HG02938 (cell line): ENCODE results near the gene RPS3.
"Not testable (repeated sequence)": the region's sequence is repeated elsewhere in the genome, so short reads cannot be mapped to it uniquely, and the experiment has no call there.

Source experiments
- ATAC-seq: cut with Tn5 transposase; IDR thresholded peaks from one replicate; pipeline ENCODE4 v1.9.1; 2021; ENCODE audit warnings: mild to moderate bottlenecking, moderate library complexity; ENCODE audit not compliant: unreplicated experiment

The RPS3 gene

GRCh38 chr11:75409971-75410370, 10.7 kb downstream of the RPS3 start:
- not testable (repeated sequence) for ATAC-seq

DNA sequence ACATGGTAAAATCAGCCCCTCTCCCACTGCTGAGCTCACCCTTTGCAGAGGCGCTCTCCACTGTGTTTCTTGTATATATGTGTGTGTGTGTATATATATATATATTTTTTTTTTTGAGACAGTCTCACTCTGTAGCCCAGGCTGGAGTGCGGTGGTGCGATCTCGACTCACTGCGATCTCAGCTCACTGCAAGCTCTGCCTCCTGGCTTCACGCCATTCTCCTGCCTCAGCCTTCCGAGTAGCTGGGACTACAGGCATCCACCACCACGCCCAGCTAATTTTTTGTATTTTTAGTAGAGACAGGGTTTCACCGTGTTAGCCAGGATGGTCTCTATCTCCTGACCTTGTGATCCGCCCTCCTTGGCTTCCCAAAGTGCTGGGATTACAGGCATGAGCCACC, 13.8 kb downstream of the RPS3 start:
- not testable (repeated sequence) for ATAC-seq

DNA sequence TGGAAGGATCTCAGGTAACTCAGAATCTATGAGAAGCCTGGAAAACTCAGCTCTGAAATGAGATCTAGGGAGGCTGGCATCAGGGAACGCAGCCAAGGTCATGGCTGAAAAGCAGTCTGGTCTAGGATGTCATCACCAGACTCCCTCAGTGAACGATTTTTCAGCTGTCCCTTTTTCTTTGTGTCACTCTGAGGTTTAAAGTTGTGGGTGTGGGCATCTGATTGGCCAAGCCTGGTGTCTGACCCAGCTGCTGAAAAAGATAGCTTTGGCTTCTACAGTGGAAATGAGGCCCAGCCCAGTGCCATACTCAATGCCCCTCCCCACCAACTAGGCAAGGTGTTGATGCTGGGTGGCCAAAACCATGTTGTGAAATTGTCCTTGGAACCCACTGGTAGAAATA, 14.5 kb downstream of the RPS3 start:
- ATAC-seq = no peak

- no peak for ATAC-seq
Measured at GRCh38 chr11:75420224-75421034, 21.1 kb downstream of the RPS3 start.

DNA sequence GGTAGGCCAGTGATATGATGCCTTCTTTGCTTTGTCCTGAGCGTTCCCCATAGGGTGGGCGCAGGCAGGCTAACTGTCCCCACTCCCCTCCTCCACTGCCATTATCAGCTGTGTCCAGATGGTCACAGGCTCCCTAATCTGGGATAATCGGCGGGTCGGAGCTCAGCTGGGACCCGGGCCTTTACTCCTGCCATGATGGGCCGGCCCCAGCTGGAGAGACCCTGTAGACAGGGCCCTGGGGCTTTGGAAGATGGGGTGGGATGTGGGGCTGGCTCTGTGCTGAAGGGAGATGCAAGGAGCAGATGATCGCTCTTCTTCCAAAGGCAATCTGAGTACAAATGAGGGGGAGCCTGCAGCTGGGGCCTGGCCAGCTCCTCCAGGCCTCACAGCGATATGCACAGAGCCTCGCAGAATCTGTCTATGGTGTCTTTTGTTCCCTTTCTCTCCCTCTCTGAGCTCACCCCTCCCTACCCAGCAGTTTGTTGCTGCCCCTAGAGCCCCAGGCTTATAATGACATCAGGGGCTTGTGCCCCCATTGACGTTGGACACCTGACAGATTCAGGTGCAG, 21.8 kb downstream of the RPS3 start:
- ATAC-seq = no peak

DNA sequence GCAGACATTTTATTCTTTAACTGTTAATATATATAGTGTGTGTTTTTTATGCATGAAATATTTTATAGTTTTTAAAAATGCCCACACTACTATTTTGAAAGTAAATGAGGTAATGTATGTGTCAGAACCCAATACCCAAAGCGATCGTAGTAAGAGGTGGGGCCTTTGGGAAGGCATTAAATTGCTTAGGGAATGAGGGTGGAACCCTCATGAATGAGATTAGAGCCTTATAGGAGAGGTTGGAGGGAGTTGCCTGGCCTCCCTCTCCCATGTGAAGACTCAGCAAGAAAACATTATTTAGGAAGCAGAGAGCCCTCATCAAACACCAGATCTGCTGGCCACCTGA, 22.6 kb downstream of the RPS3 start:
- no peak for ATAC-seq

DNA sequence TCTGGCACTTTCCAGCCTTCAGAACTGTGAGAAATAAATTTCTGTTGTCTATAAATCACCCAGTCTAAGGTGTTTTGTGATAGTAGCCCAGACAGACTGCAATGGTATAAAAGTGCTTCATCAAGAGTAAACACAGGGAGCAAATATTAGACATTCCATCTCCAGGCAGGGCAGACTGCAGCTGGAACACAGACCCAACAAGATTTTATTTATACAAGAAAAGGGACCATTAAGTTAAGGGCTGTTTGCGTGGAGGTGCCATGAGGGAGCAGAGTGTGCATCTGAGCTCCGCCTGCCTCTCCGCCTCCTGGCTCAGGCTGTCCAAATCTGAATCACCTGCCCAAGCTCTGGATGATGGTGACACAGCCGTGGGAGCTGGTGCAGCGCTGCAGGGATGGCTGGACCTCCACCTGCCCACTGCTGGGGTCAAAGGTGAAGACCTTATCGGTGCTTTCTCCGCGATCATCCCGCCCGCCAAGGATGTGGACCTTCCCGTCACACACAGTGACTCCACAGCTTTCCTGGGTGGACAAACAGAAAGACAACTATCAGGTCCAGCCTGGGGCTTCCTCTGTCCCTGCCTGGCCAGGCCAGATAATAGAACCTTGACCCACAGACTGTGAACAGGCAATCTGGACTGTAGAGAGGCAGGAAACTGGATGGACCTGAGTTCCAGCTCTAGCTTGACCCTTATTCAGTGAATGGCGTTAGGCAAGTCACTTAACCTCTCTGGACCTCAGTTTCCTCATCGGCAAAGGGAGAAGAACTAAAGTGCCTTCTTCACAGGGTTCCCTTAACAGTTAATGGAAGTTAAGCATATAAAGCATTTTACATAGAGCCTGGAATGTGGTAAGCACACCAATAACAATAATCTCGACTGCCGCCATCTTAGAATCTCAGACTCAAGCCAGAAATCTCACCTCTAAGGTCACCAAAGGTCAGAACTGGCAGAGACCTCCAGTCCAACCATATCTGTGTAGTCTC, 23.2 kb downstream of the RPS3 start:
- ATAC-seq = no peak

GRCh38 chr11:75423721-75424120, 24.4 kb downstream of the RPS3 start:
- ATAC-seq = no peak

DNA sequence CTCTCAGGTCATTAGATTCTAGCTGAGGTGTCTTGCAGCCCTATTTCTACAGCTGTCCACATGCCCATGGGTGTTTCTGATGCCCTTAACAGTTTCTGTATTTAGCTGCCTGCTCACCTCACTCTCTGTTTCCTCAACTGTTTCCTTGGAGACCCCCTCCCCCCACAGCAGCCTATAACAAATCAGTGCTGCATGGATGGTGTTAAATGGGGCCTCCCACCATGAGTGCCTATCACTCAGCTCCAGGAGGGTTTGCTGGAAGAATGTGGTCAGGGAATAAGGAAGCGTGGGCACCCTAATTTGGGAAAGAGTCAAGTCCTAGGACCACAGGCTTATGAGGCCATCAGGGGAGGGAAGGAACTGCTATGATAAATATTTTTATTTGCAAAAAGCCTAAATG, 25.1 kb downstream of the RPS3 start:
- no peak for ATAC-seq

GRCh38 chr11:75425422-75425821, 26.1 kb downstream of the RPS3 start:
- no peak for ATAC-seq

- no peak for ATAC-seq
Measured at GRCh38 chr11:75426720-75427086, 27.4 kb downstream of the RPS3 start.

DNA sequence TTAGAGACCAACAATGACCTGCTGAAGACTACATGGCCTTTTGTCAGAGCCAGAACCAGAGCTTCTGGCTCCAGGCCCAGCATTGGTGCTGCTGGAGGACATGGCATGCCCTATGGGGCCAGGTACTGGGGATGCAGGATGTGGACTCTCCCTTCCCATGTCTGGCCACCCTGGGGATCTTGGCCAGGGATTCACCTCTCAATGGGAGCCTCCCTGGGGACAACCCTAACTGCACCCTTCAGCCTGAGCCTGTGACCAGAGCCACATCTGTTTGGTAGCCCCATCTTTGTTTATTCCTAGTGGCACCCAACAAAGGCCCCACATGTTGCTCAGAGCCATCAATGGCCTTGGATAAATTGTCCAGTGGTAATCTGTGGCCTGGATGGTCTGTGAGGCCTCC, 27.9 kb downstream of the RPS3 start:
- ATAC-seq = no peak

- peak; percentile 68 for ATAC-seq
Measured at GRCh38 chr11:75428281-75428724, 29.0 kb downstream of the RPS3 start.

GRCh38 chr11:75428989-75429640, 29.8 kb downstream of the RPS3 start:
- no peak for ATAC-seq

GRCh38 chr11:75429641-75429901, 30.3 kb downstream of the RPS3 start:
- ATAC-seq = no peak

DNA sequence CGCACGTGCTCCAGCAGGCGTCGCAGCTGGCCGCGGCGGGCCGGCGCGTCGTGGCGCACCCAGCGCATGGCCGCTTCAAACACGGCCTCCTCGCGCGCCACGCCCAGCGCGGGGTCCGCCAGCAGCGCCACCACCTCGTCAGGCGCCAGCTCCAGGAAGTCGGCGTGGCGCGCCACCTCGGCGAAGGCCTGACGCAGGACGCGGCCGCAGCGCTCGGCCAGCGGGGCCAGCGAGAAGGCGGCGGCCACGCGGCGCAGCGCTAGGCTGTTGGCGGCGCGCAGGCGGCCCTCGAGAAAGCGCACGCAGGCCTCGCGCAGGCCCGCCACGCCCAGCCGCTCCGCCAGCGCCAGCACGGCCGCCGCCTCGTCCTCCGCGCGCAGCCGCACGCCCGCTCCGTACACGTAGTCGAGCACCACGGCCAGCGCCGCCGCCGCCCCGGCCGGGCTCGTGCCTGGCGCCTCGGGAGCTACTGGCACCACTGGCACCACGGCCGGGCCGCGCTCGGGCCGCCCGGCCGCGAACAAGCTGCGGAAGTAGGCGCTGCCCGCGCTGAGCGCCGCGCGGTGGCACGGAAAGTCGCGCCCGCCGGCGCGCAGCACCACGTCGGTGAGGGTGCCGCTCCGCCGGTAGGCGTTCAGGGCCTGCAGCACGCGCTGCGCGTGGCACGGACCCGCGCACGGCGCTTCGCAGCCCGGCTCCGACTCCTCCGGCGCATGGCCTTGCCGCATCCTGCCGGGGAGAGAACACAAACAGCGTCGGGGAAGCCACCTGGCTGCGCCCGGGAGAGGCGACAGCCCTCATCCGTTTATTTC, 30.8 kb downstream of the RPS3 start:
- peak; percentile 35 for ATAC-seq

GRCh38 chr11:75430714-75431532, 31.6 kb downstream of the RPS3 start:
- peak; percentile 5 for ATAC-seq

- ATAC-seq = no peak
Measured at GRCh38 chr11:75431533-75432525, 32.5 kb downstream of the RPS3 start.
